Kidney (tissue), 14 donors: ENCODE measurements around the gene TMEM88. TPM values are rescaled to one million over a fixed set of nuclear protein-coding genes. Genes with fewer than 3 reads are reported as not detected.

Experiments
- DNase-seq, 5 donors: peaks; one replicate each; pipeline ENCODE4 v3.0.0-alpha.2; 2013 to 2020
- FAIRE-seq: peaks from 2 replicates; lab custom pipeline; 2012; peaks lifted over from hg19 to GRCh38; lab: Jason Lieb, UNC
- H3K27ac ChIP-seq, 2 donors: one replicate each; pipeline ENCODE4 v1.7.0; 2013; ENCODE audit warnings: low read depth in 2 of 2, low read length in 2 of 2, inconsistent platforms in 1 of 2
- H3K27me3 ChIP-seq: one replicate; pipeline ENCODE4 v1.7.1; 2013; ENCODE audit warnings: low read length, inconsistent platforms; ENCODE audit not compliant: control insufficient read depth, insufficient read depth
- H3K36me3 ChIP-seq, 3 donors: one replicate each; pipeline versions ENCODE4 v1.7.0 to v1.7.1; 2013; ENCODE audit warnings: low read length in 3 of 3, control low read depth in 1 of 3, inconsistent platforms in 1 of 3; ENCODE audit not compliant: insufficient read depth in 3 of 3, control insufficient read depth in 2 of 3
- H3K4me1 ChIP-seq, 3 donors: one replicate each; pipeline versions ENCODE4 v1.7.0 to v1.7.1; 2013; ENCODE audit warnings: low read length in 3 of 3, inconsistent platforms in 1 of 3, low read depth in 1 of 3; ENCODE audit not compliant: control insufficient read depth in 2 of 3, insufficient read depth in 2 of 3
- H3K4me3 ChIP-seq, 3 donors: one replicate each; pipeline versions ENCODE4 v1.7.0 to v1.8.1; 2013; ENCODE audit warnings: low read length in 3 of 3, control low read depth in 1 of 3, inconsistent platforms in 1 of 3
- H3K9ac ChIP-seq, 3 donors: one replicate each; pipeline versions ENCODE4 v1.7.0 to v1.7.1; 2013; ENCODE audit warnings: low read length in 3 of 3, control low read depth in 1 of 3, inconsistent platforms in 1 of 3
- H3K9me3 ChIP-seq, 3 donors: one replicate each; pipeline versions ENCODE4 v1.7.0 to v1.7.1; 2013; ENCODE audit warnings: low read length in 3 of 3, control low read depth in 1 of 3, inconsistent platforms in 1 of 3; ENCODE audit not compliant: control insufficient read depth in 2 of 3, insufficient read depth in 1 of 3
- CTCF ChIP-seq: IDR thresholded peaks from 3 replicates; pipeline ENCODE4 v1.5.1; 2012; ENCODE audit warnings: mild to moderate bottlenecking, moderate library complexity, borderline replicate concordance; ENCODE audit not compliant: insufficient read depth; ENCODE audit errors: extremely low read depth
- intact Hi-C: fragments of 100-400 bp; cut with DNase I; formaldehyde crosslinking; loops from one replicate; pipeline ENCODE4 v1.11.1; 2022
- polyA plus RNA-seq: library from polyadenylated mRNA; stranded (reverse); fragments of 350-450 nt; fragmentation: Illumina TruSeq; extraction: RNeasy Lipid Tissue Mini Kit (QIAGEN cat#74804); gene quantifications from one replicate; pipeline ENCODE4 v1.2.3, GENCODE V29; 2014; ENCODE audit warnings: low read depth, low replicate concordance; ENCODE audit not compliant: insufficient read depth
- total RNA-seq: library from RNA; stranded (reverse); fragmentation: NEBNext Ultra II Directional; extraction: Animal tissue kit (Norgen Biotek cat#: 25700); gene quantifications from one replicate; pipeline ENCODE4 v1.2.1, GENCODE V29; 2021
- donor health status: control.
- donor health status: control.
- donor health status: control.
- donor health status: control.
- donor health status: control.
- donor health status: DM: yes; HTN: yes; CAD: no.
- donor health status: Normal renal cell carcinoma (clear cell type).

TMEM88 gene
- total and polyA plus RNA-seq, 2 donors from 2014 or later: 17.6 to 59.8 TPM

DNA sequence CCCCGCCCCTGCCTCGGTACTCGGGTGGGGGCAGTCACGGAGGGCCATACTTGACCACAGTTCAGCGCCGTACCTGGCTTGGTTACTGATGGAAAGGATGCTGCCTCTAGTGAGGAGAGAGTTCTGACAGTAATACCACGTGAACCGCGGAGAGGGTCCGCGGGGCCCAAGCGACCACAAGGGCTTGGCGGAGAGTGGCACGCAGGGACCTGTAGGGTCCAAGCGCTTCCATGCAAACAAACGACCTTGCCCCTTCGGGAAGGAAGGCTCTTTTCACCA, 11.7 kb upstream of the TMEM88 start:
- peaks cover 0 to 12% (median 3%) of the 10 kb centered on the region in 3 donors for H3K36me3 ChIP-seq
- H3K27me3 ChIP-seq: no peaks in the 10 kb centered on the region
- intact Hi-C loops: no loop called here
- peak overlapping the region; percentile 68 to 99 (median 69) for H3K9ac ChIP-seq
- H3K27ac ChIP-seq: peak overlapping the region; percentile 97 to 99
- H3K4me1 ChIP-seq: peaks cover 7 to 36% (median 17%) of the 10 kb centered on the region in 3 donors
- no peaks in the 10 kb centered on the region for H3K9me3 ChIP-seq
- no peak for FAIRE-seq
- no peak for TF ChIP-seq CTCF
- peak in 1 of 5 donors; percentile 76 for DNase-seq
- H3K4me3 ChIP-seq: peak overlapping the region; percentile 75 to 94 (median 82)

DNA sequence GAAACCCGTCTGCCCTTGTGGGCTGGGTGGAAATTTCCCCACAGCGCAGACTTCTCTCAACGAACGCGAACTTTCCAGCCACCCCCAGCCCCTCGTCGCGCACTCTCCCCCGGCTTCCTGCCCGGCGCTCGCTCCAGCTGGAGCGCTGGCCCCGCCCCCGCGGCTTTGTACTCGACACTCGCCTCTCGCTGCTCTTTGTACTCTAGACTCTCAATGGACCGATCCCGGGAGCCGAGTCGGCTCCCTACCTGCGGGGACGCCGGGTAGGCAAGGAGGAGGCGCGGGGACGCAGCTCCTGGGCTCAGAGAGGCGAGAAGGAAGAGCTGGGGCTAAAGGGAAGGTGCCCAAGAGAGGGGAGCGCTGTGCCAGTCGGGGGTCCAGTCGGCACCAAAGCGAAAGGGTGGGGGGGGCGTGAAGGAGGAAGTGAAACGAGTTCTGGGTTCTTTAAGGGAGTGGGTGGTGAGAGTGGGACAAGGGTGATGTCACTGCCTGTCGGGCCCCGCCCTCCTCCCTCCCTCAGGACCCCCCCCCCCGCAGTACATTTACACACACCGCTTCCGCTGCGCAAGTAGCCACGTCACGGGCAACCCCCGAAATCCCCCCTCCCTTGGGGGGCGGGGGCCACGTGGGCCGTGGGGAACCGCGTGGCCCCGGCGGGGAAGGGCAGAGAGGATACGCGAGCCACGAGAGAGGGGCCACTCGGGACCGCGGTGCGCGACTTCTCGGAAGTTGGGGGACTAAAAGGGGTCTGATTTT, 11.2 kb upstream of the TMEM88 start:
- intact Hi-C loops: no loop called here
- no peak for FAIRE-seq
- Histone ChIP-seq H3K27ac (peak overlapping the region; percentile 97 to 99), H3K36me3 (peaks cover 0 to 12% (median 3%) of the 10 kb centered on the region in 3 donors), H3K4me3 (peak overlapping the region; percentile 75 to 94 (median 84)), H3K9me3 (no peaks in the 10 kb centered on the region), H3K9ac (peak overlapping the region; percentile 69 to 99 (median 83)), H3K4me1 (peaks cover 7 to 34% (median 13%) of the 10 kb centered on the region in 3 donors), H3K27me3 (no peaks in the 10 kb centered on the region)
- no peak for TF ChIP-seq CTCF
- peak; percentile 85 to 95 (median 92) for DNase-seq

DNA sequence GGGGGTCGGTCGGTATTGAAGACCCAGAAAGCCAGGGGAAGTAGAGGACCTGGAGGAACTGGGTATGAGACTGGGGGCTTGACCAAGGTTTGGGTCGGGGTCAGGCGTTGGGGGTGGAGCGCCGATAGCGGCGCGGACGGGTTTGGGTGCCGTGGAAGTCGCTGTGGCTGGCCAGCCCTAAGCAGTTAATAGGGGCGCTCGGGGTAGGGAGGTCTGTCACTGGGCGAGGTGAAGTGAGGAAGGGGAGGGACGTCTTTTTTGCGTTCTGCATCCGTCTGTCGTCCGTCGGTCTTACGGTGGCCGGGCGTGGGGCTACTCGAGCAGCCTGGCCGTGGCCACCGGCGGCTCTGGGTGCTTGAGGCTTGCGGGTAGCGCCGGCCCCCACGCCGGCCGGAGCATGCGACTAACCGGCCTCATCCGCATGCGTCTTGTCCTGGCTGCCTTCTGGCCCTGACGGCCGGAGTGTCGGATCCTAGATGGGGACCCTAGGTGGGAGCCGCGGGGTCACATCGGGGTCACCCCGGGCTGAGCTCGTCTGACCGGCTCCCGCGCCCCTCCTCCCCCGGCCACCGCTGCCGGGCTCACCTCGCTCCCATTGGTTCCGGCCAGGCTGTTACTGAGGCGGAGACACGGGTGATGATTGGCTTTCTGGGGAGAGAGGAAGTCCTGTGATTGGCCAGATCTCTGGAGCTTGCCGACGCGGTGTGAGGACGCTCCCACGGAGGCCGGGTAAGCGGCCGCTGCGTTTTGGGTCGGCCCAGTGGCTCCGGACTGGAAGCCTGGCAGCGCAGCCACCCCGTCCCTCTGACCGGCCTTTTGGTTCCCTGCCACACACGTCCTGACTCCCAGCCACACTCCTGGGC, 10.3 kb upstream of the TMEM88 start:
- Histone ChIP-seq H3K27me3 (no peaks in the 10 kb centered on the region), H3K4me1 (peaks cover 7 to 25% (median 8%) of the 10 kb centered on the region in 3 donors)
- peak; percentile 84 for FAIRE-seq

More for the DNA sequence above, 10.3 kb upstream of the TMEM88 start:
- DNase-seq: peak; percentile 92 to 97 (median 96)
- Histone ChIP-seq H3K27ac (peak overlapping the region; percentile 97 to 99), H3K4me3 (peak overlapping the region; percentile 75 to 94 (median 84)), H3K9ac (peak overlapping the region; percentile 53 to 99 (median 83)), H3K9me3 (no peaks in the 10 kb centered on the region), H3K36me3 (peaks cover 0 to 12% (median 9%) of the 10 kb centered on the region in 3 donors)
- intact Hi-C loops: no loop called here
- no peak for TF ChIP-seq CTCF
